Chondrocyte (in vitro differentiated cells): ENCODE measurements around the gene PDE10A. TPM values are rescaled to one million over a fixed set of nuclear protein-coding genes. Genes with fewer than 3 reads are reported as not detected.
A peak's percentile ranks its signal among the peaks of the same experiment; 100 is the strongest.

Experiments
- DNase-seq: peaks from one replicate; pipeline ENCODE4 v3.0.0; 2021; ENCODE audit warnings: mixed read lengths, low spot score
- H3K27ac Mint-ChIP-seq: one replicate; pipeline ENCODE4 v1.8.0; 2021; ENCODE audit warnings: mild to moderate bottlenecking, moderate library complexity, mixed read lengths; ENCODE audit not compliant: unreplicated experiment
- H3K27me3 Mint-ChIP-seq: 2 replicates; pipeline ENCODE4 v1.8.0; 2021; ENCODE audit warnings: low read depth, mixed read lengths
- H3K36me3 Mint-ChIP-seq: 2 replicates; pipeline ENCODE4 v1.8.0; 2021; ENCODE audit warnings: low read depth, mixed read lengths
- H3K4me1 Mint-ChIP-seq: 2 replicates; pipeline ENCODE4 v1.8.0; 2021; ENCODE audit warnings: low read depth, mild to moderate bottlenecking, mixed read lengths
- H3K4me3 Mint-ChIP-seq: one replicate; pipeline ENCODE4 v1.8.0; 2021; ENCODE audit warnings: mild to moderate bottlenecking, moderate library complexity, mixed read lengths; ENCODE audit not compliant: unreplicated experiment
- H3K9me3 Mint-ChIP-seq: 2 replicates; pipeline ENCODE4 v1.8.0; 2021; ENCODE audit warnings: low read depth, mixed read lengths
- CTCF ChIP-seq: fragments of 200-600 bp; sonication (generic); IDR thresholded peaks from 2 replicates; pipeline ENCODE4 v1.5.0; 2021; ENCODE audit warnings: antibody characterized with exemption, mild to moderate bottlenecking, moderate library complexity
- total RNA-seq: library from RNA; stranded (reverse); gene quantifications from 3 replicates; pipeline ENCODE4 v1.2.1, GENCODE V29; 2021

PDE10A gene
- total RNA-seq, 1 donor from 2014 or later, result 13.7 TPM

GRCh38 chr6:165301372-165302246, 361.4 kb downstream of the PDE10A start:
- DNase-seq, result peak; percentile 84
- H3K4me1 Mint-ChIP-seq, result no peaks in the 10 kb centered on the region
- peaks cover 7% of the 10 kb centered on the region for H3K9me3 Mint-ChIP-seq
- no peak overlapping the region for H3K4me3 Mint-ChIP-seq
- no peak overlapping the region for H3K27ac Mint-ChIP-seq
- no peaks in the 10 kb centered on the region for H3K36me3 Mint-ChIP-seq
- TF ChIP-seq CTCF, result no peak
- H3K27me3 Mint-ChIP-seq, result no peaks in the 10 kb centered on the region

GRCh38 chr6:165300422-165300936, 362.6 kb downstream of the PDE10A start:
- TF ChIP-seq CTCF, result no peak
- no peak overlapping the region for H3K4me3 Mint-ChIP-seq
- peaks cover 7% of the 10 kb centered on the region for H3K9me3 Mint-ChIP-seq
- no peaks in the 10 kb centered on the region for H3K27me3 Mint-ChIP-seq
- no peaks in the 10 kb centered on the region for H3K36me3 Mint-ChIP-seq
- DNase-seq, result no peak
- no peaks in the 10 kb centered on the region for H3K4me1 Mint-ChIP-seq
- no peak overlapping the region for H3K27ac Mint-ChIP-seq

- Mint-ChIP-seq H3K36me3 (no peaks in the 10 kb centered on the region), H3K27me3 (no peaks in the 10 kb centered on the region), H3K4me3 (no peak overlapping the region), H3K27ac (no peak overlapping the region), H3K9me3 (peaks cover 11% of the 10 kb centered on the region), H3K4me1 (no peaks in the 10 kb centered on the region)
- DNase-seq, result no peak
- TF ChIP-seq CTCF, result no peak
These were observed 364.2 kb downstream of the PDE10A start for GRCh38 chr6:165298875-165299274.

- H3K36me3 Mint-ChIP-seq, result no peaks in the 10 kb centered on the region
- no peaks in the 10 kb centered on the region for H3K27me3 Mint-ChIP-seq
- peaks cover 11% of the 10 kb centered on the region for H3K9me3 Mint-ChIP-seq
- no peak overlapping the region for H3K27ac Mint-ChIP-seq
- H3K4me3 Mint-ChIP-seq, result no peak overlapping the region
- no peak for TF ChIP-seq CTCF
- no peak for DNase-seq
- H3K4me1 Mint-ChIP-seq, result no peaks in the 10 kb centered on the region
These were observed 364.6 kb downstream of the PDE10A start for GRCh38 chr6:165298402-165298801.

GRCh38 chr6:165292657-165293056, 370.4 kb downstream of the PDE10A start:
- Mint-ChIP-seq H3K4me3 (no peak overlapping the region), H3K36me3 (no peaks in the 10 kb centered on the region), H3K4me1 (no peaks in the 10 kb centered on the region), H3K27me3 (peaks cover 7% of the 10 kb centered on the region), H3K9me3 (peaks cover 16% of the 10 kb centered on the region), H3K27ac (no peak overlapping the region)
- DNase-seq, result no peak
- no peak for TF ChIP-seq CTCF
